Hematopoietic multipotent progenitor cell treated with erythropoietin and hydrocortisone succinate and interleukin-3 and kit ligand, for 8 days (in vitro differentiated cells): Measurements from ENCODE around the gene POLR3C.
"Not testable (repeated sequence)": the region's sequence is repeated elsewhere in the genome, so short reads cannot be mapped to it uniquely, and the experiment has no call there.

Source experiments
- DNase-seq: peaks from one replicate; pipeline ENCODE4 v3.0.0-alpha.2; 2015

Gene POLR3C, protein sequence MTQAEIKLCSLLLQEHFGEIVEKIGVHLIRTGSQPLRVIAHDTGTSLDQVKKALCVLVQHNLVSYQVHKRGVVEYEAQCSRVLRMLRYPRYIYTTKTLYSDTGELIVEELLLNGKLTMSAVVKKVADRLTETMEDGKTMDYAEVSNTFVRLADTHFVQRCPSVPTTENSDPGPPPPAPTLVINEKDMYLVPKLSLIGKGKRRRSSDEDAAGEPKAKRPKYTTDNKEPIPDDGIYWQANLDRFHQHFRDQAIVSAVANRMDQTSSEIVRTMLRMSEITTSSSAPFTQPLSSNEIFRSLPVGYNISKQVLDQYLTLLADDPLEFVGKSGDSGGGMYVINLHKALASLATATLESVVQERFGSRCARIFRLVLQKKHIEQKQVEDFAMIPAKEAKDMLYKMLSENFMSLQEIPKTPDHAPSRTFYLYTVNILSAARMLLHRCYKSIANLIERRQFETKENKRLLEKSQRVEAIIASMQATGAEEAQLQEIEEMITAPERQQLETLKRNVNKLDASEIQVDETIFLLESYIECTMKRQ

DNA sequence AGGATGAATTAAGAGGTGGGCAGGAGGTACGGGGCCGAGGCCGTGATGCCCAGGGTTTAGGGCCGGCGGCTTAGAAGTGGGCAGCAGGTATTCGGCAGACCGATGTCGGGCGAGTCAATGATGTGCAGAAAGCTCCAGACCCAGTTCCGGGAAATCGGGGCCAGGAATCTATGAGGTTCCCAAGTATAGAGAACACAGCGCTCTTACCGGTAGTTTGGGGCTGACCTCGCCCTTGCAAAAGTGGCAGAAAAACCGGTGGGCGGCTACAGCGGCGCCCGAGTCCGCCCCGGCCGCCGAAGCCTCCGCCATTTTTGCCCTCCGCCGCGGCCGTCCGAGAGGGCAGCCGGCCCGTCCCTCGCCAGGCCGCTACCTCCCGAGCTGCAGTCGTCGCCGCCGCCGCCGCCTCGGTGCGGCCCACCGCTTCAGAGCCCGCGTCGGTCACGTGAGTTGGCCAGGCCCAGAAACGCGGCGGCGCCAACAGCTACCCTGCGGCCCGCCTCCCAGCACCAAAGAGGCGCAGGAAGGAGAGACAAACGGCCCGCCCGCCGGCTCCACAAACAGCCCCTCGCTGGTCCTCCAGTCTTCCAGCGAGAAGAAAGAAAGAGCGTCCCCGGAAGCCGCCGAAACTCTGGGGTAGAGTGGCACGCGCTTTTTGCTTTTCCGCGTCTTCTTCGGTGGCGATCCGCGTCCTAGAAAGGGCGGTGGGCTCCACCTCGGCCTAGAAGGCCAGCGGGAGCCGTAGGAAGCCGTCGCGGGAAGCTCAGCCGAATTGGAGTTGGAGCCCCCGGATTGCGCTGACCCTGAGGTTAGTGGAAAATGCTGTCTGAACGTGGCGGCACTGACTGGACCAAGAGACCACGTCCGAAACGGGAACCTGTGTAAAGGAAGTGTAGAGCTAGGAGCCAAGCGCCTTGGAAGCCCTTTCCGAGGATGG lies at the start of gene POLR3C, which contains the start of gene RNF115:
Gene POLR3C (plus strand): TSS at position 636 of the 934 bp plus-strand sequence. CDS start 1,577 bp downstream, outside the sequence.
Gene RNF115 (minus strand): TSS at position 531 of the 934 bp plus-strand sequence. CDS start 222 bp downstream, at position 309.
- DNase-seq, result peak; percentile 90

DNA sequence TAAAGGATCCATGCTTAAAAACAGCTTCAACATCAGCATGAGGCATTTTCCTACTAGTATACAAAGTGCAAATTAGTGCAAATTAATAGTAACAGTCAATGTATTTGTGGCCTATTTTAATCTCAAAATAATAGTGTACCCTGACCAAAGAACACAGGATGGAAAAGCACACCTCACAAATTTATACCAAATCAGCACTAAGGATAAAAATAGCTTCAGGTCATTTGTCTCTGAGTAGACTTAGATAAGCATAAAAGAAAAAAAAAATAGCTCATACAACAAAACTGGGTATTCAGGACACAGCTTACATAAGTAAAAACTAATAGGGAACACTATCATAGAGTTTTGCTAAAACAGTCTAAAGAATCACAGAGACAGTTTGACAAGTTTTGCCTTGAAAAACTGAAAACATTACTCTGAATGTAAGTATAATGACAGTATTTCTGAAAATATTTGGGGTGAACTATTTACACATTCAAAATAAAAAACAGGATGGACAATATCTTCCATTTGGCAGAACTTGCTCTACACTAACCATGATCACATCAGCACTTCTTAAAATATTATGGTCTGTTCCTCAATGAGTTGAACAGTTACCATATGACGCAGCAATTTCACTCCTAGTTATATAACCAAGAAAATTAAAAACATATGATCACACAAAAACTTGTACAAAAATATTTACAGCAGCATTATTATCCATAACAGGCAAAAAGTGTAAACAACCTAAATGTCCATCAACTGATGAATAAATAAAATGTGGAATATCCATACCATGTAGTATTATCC lies 46.4 kb upstream of the POLR3C start:
- DNase-seq, result no peak

DNA sequence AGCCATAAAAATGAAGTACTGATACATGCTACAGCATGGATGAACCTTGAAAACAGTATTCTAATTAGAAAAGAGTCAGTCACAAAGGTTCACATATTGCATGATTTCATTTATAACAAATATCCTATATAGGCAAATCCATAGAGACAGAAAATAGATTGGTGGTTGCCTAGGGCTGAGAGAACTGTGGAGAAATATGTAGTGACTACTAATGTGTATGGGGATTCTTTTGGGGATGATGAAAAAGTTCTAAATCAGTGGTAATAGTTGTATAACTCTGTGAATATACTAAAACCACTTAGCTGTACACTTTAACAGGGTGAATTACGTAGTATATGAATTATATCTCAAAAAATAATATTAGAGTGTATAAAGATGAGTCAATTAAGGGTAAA lies 45.9 kb upstream of the POLR3C start:
- no peak for DNase-seq

DNA sequence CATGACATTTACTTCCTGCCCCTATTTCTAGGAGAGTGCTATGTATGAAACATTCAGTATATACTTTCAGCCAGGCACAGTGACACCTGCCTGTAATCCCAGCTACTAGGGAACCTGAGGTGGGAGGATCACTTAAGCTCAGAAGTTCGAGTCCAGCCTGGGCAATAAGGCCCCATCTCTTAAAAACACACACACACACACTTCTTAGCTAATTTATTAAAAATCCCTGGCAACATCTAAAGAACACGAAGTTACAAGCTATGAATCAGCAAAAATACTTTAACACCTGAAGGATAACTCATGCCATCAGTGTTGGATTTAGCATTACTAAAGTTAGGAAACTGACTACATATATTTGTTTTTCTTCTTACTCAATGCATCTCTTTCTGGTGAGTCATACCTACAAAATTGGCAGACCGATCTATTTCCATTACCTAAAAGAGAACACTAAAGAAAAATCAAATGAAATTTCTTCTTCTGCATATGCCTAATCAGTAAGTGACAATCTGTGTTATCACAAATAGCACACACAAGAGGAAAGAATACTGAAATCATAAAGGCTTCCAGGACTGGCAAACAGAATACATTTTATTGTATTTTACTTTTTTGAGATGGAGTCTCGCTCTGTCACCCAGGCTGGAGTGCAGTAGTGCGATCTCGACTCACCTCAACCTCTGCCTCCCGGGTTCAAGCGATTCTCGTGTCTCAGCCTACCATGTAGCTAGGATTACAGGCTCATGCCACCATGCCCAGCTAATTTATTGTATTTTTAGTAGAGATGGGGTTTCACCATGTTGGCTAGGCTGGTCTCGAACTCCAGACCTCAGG lies 41.5 kb upstream of the POLR3C start:
- no peak for DNase-seq

DNA sequence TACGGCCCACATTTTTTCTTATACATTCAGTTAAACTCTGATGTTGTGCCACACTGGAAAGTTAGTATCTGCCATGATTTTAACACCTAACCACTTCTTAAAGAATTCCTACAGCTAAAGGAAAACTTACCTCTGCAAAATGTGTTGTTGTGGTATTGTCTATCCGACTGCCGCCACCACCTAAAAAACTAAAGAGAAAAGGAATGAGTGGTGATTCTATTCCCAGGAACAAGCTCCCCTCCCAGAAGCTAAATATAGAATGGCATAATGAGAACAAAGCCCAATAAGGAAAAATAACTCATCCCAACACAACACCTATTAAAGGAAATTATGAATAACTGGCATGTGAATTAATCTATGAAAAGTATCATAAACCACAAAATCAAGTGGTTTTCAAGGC lies 39.6 kb upstream of the POLR3C start:
- no peak for DNase-seq

DNA sequence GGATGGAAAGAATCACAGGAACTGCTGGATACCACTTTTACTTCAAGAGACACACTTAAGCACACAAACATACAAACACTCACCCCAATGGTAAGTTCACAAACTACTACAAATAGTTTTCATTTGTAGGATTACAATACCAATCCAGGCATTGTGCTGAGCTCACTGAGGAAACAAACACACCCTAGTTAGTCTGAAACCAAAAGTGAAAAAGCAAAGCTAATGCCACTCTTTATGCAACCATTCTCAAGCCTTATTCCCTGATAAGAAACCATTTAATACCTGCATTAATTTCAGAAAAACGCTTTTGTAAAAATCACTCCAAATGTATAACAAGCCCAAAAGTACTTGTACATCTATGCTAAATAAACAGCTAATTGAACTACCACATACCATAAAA lies 38.5 kb upstream of the POLR3C start:
- no peak for DNase-seq

DNA sequence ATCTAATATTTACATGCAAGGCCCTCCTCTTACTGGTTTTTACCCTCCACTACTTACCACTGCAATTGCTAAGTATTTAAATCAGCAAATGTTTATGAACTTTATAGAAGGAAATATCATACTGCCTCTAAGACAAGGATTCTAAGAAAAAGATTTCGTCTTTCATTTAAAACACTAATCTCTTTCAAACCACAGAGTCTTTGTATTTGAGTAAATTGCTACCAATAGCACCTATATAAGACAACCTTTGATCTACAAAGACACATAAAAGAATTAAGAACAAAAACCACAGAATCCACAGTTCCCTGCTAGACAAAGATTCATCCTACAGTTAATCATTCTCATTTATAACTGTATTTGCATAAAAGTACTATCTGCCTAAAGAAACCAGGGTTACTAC lies 37.7 kb upstream of the POLR3C start:
- no peak for DNase-seq

DNA sequence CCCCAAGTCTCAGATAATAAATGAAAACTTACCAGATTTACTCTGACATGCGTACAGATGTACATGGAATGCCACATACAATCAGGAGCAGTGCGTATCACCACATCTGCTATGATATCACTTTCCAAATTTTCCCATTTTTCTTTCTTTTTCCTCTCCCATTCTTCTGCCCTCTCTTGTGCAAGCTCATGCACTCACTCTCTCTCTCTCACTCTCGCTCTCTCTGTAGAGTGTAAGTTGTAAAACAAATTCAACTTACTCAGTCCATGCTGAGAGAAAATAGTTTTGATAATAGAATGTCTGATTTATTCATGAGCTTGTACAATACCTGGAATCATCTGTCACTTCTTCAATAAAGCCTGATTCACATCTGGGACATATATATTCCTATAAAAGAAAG lies 35.4 kb upstream of the POLR3C start:
- DNase-seq, result no peak

DNA sequence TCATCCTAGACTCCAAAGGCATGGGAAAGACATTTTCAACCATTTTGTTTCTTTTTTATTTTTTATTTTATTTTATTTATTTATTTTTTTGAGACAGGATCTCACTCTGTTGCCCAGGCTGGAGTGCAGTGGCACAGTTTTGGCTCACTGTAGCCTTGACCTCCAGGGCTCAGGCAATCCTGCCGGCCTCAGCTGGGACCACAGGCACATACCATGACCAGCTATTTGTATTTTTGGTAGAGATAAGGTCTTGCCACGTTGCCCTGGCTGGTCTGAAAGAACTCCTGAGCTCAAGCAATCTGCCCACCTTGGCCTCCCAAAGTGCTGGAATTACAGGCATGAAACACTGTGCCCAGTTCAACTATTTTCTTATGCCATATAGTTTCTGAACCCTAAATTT lies 32.1 kb upstream of the POLR3C start:
- not testable (repeated sequence) for DNase-seq

DNA sequence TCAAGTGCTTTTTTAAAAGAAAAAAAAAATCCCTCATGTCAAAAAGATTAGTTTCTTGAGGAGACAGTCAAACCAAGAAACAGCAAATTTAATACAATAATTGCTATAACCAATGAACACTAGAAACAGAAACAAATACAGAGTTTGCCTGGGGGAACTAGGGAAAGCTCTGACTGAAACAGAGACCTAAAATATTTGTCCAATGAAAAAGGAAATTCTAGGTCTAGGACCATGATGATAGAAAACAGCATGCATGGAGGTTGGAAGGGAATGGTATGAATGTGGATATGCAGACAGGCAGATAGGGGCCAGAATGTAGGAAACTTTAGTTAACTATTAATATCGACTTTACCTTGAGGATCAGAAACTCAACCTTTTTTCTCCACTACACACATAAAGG lies 31.5 kb upstream of the POLR3C start:
- DNase-seq, result no peak

DNA sequence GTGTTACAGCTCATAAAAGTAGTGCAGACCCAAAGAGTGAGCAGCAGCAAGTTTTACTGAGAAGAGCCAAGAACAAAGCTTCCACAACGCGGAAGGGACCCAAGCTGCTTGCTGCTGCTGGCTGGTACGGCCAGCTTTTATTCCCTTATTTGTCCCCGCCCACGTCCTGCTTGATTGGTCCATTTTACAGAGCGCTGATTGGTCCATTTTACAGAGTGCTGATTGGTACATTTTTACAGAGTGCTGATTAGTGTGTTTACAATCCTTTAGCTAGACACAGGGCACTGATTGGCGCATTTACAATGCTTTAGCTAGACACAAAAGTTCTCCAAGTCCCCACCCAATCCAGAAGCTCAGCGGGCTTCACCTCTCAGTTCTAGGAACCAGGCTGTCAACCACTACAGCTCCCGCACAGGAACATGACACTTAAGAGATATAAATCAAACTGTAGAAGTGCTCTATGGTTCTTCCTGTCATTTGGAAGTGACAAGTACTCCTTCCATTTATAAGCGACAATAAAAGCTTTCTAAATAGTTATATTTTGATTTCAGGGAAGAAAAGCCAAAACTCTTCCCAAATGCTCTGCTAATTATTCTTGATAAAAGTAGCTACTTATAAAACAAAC lies 28.6 kb upstream of the POLR3C start:
- no peak for DNase-seq

DNA sequence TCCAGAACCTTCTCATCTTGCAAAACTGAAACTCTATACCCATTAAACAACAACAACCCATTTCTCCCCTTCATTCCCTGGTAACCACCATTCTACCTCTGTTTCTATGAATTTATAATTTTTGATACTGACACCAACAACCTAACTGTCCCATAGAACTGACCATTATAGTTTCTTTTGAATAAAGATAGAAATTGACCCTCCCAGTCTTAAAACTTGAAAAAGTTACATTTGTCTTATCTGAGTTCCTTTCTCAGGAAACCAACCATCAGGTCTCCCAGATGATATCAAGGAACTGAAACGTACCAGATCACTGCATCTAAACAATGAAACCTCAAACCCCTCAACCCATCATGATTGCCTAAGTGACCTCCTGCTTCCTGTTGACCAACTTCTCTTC lies 27.2 kb upstream of the POLR3C start:
- DNase-seq, result no peak

DNA sequence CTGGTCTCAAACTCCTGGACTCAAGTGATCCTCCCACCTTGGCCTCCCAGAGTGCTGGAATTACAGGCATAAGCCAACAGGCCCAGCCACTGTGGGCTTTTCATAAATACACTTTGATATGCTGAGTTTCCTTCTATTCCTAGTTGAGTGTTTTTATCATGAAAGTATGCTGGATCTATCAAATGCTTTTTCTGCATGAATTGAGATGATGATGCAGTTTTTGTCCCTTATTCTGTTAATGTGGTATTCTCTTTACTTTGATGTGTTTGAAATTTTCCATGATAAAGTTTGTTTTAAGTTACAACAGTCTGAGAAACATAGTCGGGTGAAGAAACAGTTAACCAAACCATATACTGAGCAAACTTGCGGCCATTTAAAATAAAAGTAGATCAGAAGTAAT lies 24.2 kb upstream of the POLR3C start:
- DNase-seq, result no peak

DNA sequence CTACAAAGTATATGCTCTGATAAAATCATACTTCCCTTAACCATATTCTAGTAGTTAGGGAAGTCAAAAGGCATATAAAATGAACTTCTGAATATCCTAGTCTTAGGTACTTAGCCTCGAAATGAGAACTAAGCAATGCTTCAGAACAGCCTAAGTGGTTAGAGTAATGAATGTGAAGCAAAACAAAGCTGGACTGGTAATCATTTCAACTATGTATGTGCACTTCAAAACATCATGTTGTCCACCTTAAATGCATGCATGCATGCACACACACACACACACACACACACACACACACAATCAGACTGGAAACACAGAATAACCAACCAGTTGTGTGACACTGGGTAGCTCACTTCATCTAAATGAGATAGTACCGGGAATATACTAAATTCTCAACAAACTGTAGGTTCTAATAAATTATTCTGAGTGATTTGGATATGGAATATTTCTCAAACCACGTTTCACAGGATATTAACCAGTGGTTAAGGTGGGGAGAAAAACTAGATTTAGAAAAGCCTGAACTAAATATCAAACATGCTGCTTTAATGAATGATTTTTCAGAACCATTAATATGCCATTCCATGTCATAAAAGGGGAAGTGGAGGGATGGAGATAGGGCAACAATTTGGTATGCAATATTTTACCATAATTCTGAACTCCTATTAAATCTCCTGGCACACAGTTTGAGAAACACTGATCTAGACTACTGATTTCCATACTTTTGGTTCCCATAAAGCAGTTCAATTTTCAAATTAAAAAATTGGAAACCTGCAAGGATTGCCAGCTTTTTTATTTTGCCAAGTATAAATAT lies 19.6 kb upstream of the POLR3C start:
- DNase-seq, result no peak

DNA sequence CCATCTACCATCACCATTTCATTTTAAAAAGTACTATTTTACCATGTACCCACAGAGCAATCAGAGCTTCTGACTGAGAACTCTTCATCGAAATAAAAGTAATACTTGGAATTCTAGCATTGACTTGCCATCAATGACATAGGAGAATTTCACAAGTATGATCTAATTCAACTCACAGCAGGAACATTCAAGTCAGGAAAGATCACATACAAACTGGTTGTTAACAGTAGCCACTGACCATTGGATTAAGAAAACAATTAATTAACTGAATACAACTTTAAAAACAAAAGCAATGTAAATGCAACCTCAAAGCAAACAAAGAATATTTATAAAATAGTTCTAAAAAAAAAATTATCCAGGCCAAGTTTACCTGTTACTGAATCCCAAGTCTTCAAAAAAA lies 18.9 kb upstream of the POLR3C start:
- DNase-seq, result no peak

DNA sequence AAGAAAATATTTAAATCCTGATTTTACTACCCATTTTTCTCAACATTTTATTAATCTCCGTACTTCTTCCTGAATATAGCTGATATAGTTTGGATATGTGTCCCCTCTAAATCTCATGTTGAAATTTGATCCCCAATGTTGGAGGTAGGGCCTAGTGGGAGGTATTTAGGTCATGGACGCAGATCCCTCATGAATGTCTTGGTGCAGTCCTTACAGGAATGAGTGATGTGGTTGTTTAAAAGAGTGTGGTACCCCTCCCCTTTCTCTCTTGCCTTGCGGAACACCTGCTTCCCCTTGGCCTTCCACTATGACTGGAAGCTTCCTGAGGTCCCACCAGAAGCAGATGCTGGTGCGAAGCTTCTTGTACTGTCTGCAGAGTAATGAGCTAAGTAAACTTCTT lies 17.6 kb upstream of the POLR3C start:
- DNase-seq, result no peak

DNA sequence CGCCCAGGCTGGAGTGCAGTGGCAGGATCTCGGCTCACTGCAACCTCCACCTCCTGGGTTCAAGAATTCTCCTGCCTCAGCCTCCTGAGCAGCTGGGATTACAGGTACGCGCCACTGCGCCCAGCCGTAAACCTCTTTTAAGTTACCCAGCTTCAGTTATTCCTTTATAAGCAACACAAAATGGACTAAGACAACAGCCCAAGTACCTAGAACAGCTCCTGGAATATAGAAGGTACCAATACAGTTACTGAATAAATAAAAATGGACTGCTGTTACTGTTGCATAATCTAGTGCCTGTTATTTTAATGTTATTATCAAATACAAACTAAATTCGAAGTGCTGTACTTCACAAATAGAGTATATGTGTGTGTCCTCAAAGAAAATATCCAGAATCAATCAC lies 17.2 kb upstream of the POLR3C start:
- DNase-seq, result no peak

DNA sequence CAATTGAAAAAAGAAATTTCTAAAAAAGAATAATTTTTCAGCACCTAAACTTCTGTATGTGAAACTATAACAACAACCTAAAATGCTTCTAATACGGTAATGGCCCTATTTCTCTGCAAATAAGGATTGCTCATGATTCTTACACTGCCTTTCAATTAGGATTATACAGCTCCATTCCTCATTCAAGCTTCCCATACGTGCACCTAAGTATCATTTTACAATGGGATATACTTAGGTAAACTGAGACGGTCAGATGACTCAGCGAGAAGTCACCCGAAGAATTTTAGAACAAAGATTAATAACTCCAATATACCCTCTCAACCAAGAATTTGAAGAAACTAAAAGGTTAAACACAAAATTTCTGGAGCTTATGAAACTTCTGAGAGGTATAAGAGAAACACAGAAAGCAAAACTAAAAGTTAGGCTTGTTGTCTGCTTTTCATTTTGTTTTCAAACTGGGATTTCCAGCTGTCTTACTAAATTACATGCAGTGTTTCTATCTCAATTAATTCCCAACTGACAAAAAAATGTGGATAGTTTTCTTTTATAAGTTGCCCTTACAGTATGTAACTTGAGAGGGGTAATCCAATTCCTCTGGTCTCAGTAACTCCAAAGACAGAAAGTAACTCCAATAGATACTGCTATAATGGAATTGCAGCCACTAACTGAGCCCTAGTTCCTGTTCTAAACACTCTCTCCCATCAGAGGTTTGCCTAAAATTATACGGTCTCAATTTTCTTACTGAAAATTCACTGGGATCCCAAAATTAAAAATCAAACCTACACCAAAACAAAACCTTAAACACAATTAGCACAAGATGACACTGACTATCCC lies 10.8 kb upstream of the POLR3C start:
- DNase-seq, result not testable (repeated sequence)

DNA sequence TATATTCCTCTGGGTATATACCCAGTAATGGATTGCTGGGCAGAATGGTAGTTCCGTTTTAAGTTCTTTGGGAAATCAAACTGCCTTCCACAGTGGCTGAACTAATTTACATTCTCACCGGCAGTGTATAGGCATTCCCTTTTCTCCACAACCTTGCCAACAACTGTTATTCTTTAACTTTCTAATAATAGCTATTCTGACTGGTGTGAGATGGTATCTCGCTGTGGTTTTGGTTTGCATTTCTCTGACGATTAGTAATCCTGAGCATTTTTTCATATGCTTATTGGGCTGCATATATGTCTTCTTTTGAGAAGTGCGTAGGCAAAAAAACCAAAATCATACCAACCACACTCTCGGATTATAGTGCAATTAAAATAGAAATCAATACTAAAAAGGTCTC lies 5.9 kb upstream of the POLR3C start:
- not testable (repeated sequence) for DNase-seq
